WERI-Rb-1 (cell line): Measurements from ENCODE around the gene CRACDL.
"Not testable (repeated sequence)": the region's sequence is repeated elsewhere in the genome, so short reads cannot be mapped to it uniquely, and the experiment has no call there.

Experiments used
- DNase-seq: peaks from one replicate; pipeline ENCODE4 v3.0.0-alpha.2; 2020
- H3K27ac ChIP-seq: fragments of 250-450 bp; sonication (Bioruptor Pico); 2 replicates; pipeline ENCODE4 v1.5.1; 2020; ENCODE audit warnings: mild to moderate bottlenecking, moderate library complexity
- H3K27me3 ChIP-seq: fragments of 250-450 bp; sonication (Bioruptor Pico); 2 replicates; pipeline ENCODE4 v1.5.1; 2021; ENCODE audit warnings: mild to moderate bottlenecking, low read depth, moderate library complexity; ENCODE audit not compliant: insufficient read depth, severe bottlenecking
- H3K36me3 ChIP-seq: fragments of 250-450 bp; sonication (Bioruptor Pico); 2 replicates; pipeline ENCODE4 v1.5.1; 2020; ENCODE audit warnings: mild to moderate bottlenecking, moderate library complexity
- H3K4me3 ChIP-seq: 2 replicates; pipeline ENCODE4 v1.5.1; 2011; ENCODE audit warnings: low read depth, mild to moderate bottlenecking, control low read depth, low read length
- H3K9me3 ChIP-seq: fragments of 250-450 bp; sonication (Bioruptor Pico); 2 replicates; pipeline ENCODE4 v1.5.1; 2021; ENCODE audit warnings: mild to moderate bottlenecking, moderate library complexity; ENCODE audit not compliant: severe bottlenecking
- CTCF ChIP-seq: IDR thresholded peaks from 2 replicates; pipeline ENCODE4 v1.5.1; 2011; ENCODE audit warnings: low read depth, mild to moderate bottlenecking, control low read depth, inconsistent platforms, low read length

CRACDL gene

GRCh38 chr2:98759338-98759737, 176.7 kb downstream of the CRACDL start:
- Histone ChIP-seq H3K27me3 (no peaks in the 10 kb centered on the region), H3K9me3 (no peaks in the 10 kb centered on the region), H3K4me3 (no peak overlapping the region), H3K27ac (no peak overlapping the region), H3K36me3 (no peaks in the 10 kb centered on the region)
- DNase-seq, result no peak
- TF ChIP-seq CTCF, result no peak

GRCh38 chr2:98757904-98758421, 178.1 kb downstream of the CRACDL start:
- no peak overlapping the region for H3K27ac ChIP-seq
- no peak for DNase-seq
- H3K4me3 ChIP-seq, result no peak overlapping the region
- TF ChIP-seq CTCF, result no peak
- H3K27me3 ChIP-seq, result no peaks in the 10 kb centered on the region
- H3K9me3 ChIP-seq, result no peaks in the 10 kb centered on the region
- no peaks in the 10 kb centered on the region for H3K36me3 ChIP-seq

- Histone ChIP-seq H3K27me3 (no peaks in the 10 kb centered on the region), H3K9me3 (no peaks in the 10 kb centered on the region), H3K27ac (no peak overlapping the region), H3K4me3 (no peak overlapping the region), H3K36me3 (no peaks in the 10 kb centered on the region)
- no peak for DNase-seq
- TF ChIP-seq CTCF, result no peak
Observed at GRCh38 chr2:98753801-98754200, 182.2 kb downstream of the CRACDL start.

- not testable (repeated sequence) for H3K27me3 ChIP-seq, DNase-seq, H3K36me3 ChIP-seq, H3K4me3 ChIP-seq, H3K9me3 ChIP-seq, H3K27ac ChIP-seq
Observed at GRCh38 chr2:98752711-98753110, 183.3 kb downstream of the CRACDL start.

GRCh38 chr2:98751748-98752147, 184.3 kb downstream of the CRACDL start:
- Histone ChIP-seq H3K27me3 (no peaks in the 10 kb centered on the region), H3K4me3 (no peak overlapping the region), H3K9me3 (no peaks in the 10 kb centered on the region), H3K27ac (no peak overlapping the region), H3K36me3 (no peaks in the 10 kb centered on the region)
- no peak for TF ChIP-seq CTCF
- DNase-seq, result no peak

- no peaks in the 10 kb centered on the region for H3K27me3 ChIP-seq
- no peak for DNase-seq
- no peak overlapping the region for H3K27ac ChIP-seq
- no peak for TF ChIP-seq CTCF
- no peak overlapping the region for H3K4me3 ChIP-seq
- no peaks in the 10 kb centered on the region for H3K9me3 ChIP-seq
- H3K36me3 ChIP-seq, result no peaks in the 10 kb centered on the region
Observed at GRCh38 chr2:98750593-98751282, 185.3 kb downstream of the CRACDL start.
